GM19372 (cell line): ENCODE results near the gene HS3ST6.
"Not testable (repeated sequence)": the region's sequence is repeated elsewhere in the genome, so short reads cannot be mapped to it uniquely, and the experiment has no call there.

Source experiments
- ATAC-seq: cut with Tn5 transposase; IDR thresholded peaks from one replicate; pipeline ENCODE4 v1.9.1; 2021; ENCODE audit warnings: mild to moderate bottlenecking, low read depth, moderate library complexity; ENCODE audit not compliant: unreplicated experiment

Gene HS3ST6

DNA sequence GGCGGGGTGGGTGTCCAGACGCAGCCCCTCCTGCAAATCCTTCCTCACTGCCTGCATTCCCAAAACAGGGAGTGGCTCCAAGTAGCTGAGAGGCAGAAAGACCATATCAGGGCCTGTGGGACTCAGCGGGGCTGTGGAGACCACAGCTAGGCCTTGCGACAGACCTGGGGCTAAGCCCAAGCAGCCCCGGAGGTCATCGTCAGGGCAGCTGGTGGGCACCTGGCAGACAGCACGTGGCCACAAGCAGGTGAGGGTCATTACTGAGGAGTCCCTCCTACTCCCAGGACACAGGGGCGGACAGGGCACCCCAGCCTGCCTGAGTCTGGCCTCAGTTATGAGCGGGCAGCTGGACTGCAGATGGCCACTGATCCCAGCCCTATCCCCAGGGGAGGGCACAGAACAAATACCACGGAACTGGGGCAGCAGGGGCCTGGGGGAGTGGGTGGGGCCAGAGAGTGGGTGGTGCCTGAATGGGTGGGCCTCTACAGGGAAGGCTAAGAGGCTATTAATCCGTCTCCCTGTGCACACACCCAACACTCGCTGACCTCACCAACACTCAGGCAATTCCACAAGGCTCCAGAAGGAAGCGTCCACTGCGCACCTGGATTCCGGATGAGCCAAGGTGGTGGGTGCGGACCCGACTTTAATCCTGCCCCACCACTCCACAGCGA is 8.5 kb downstream of the HS3ST6 start:
- no peak for ATAC-seq

DNA sequence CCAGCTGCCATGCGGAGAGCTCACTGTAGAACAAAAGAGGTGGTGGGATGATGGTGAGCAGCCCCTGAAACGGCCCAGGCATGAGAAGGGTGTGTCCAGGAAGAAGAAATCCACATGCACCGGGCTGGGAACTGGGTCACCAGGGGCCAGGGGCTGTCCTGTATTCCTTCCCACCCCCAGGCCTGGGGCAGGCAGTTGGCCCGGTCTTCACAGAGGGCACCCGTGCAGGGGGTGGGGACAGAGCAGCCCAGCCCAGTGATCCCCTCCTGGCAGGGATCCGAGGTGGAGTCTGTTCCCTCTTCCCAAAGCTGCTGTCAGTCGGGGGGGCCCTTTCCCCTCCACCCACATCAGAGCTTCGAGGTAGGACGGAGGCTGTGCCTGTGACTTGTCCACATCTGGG is 9.2 kb downstream of the HS3ST6 start:
- no peak for ATAC-seq

DNA sequence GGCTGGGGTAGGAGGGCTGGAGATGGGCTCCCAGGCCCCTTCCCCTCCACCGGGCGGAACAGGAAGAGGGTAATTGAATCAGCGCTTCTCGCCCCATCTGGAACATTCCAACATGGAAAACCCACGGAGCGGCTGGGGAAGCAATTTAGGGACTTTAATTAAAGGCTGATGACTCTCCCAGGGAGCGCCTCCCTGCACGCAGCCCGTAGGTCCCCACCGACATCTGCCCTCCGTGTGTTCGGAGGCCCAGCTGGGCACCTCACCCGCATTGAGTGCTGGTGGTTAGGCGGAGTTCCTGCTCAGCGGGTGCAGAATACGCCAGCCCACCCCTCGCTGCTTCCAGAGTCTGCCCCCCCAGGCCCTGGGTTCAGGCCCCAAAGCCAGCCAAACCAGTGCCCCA is 10.0 kb downstream of the HS3ST6 start:
- ATAC-seq: no peak

DNA sequence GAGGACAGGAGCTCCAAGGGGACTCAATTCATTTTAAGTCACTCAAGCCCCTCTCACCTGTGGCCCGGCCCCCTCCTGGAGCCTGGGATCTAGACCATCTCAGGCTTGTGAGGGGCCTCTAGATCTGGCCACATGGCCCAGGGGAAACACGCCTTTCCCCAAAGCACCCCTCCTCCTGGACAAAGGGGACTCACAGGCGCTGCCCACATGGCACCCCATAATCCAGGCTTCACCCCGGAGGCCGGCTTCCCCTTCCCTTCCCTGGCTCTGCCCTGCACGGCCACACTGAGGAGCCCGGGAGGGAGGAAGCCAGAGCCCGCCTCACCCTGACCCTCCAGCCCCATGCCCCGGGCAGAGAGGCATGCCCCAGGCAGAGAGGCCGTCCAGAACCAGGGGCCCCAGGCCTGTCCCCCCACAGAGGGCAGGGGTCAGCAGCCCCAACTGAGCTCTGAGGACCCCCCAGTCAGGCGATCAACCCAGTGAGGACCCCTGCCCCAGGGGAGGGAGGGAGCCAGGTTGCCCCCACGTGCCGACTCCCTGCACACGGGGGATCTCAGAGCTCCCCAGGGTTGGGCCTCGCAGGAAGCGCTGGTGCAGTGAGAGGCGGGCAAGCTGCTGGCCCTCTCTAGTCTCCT is 10.9 kb downstream of the HS3ST6 start:
- ATAC-seq: no peak

DNA sequence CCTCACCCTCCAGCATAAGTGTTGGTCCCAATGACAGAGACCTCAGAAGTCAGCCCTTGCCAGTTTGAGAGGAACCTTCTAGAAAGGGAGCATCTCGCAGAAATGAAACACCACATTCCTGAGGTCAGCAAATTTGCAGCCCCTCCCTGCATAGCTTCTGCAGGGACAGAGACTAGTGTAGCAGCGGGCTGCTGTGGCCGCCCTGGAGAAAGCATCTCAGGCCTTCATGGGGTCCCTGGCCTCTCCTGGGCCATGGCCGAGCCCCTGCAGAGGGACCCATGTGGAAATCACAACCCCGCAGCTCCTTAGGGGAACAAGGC is 11.4 kb downstream of the HS3ST6 start:
- no peak for ATAC-seq

DNA sequence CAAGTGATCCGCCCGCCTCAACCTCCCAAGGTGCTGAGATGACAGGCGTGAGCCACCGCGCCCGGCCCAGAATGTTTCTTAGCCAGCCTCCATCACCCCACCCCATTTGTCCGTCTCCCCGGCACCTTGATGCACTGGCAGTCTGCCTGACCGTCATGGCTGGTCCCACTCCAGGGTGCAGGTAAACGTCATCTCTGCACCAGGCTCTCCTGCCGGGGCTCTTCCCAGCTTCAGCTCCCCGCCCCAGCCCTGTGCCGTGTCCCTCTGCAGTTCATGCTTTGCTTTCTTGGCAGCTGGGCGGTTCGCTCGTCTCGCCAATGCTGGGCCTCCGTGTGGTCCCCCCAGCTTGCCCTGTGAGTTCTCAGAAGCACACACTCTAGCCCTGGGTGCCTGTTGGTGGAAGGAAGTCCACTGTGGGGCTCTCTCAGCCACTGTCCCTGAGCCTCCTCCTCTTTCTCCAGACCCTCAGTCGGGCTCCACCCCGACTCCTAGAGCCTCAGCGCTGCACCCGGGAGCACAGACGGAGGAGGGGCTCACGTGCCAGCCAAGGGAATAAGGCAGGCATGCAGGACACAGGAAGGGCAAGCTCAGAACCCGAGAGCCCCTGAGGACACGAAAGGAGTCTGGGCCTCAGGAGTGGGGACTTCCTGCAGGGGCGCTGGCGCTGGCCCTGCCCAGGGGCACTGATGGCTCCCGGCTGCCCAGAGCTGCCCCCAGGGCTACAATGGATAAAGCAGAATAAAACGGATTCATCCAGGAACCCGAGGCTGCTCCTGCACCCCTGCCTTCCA is 12.0 kb downstream of the HS3ST6 start:
- ATAC-seq: no peak

DNA sequence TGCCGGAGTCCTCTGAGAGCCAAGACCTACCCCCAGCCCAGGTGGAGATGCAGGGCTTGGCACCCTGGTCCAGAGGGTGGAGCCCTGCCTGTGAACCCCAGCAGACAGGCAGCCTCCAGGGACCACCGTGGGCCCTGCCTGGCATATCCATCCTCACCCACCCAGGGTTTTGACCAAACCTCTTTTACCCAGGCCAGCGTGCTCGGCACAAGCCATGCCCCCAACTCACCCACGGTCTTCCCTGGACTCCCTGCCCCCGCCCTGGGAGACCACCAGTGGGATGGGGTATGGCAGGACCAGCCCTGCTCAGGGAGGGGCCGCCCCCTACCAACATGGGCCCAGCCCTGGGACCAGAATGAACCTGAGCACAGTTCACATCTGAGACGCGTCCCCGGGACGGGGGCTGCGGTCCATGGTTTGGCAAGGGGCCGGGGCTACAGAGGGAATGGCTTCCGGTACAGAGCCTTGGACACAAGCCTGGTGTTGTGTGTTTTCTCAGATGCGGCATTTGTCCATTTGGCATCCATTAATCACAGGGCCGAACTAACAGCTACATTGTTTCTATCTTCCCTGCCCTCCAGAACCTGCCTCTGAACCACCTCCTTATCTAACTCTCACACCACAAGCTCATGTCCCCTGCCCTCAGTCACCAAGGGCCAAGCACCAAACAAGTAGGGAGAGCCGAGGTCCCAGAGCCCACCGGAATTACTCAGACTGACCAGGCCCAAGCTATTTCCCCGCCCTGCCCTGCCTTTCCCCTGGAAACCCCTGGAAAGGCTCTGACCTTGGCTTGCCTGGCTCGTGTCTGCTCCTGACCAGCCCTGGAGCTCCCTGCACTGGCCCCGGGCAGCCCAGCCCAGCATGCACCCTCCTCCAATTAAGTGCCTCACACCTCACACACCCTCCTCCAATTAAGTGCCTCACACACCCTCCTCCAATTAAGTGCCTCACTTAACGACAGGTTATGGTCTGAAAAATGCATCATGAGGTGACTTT is 14.1 kb downstream of the HS3ST6 start:
- ATAC-seq: no peak

DNA sequence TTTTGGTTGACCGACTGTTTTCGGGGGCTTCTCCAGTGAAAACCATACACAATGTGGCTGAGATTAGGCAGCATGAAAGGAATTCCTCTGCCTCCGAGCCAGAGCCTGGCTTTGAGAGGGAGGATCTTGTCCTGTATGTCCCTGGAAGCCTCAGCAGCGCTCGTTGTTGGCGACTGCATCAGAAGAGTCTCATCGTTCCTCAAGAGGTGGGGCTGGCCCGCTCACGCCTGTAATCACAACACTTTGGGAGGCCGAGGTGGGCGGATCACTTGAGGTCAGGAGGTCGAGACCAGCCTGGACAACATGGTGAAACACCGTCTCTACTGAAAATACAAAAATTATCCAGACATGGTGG is 15.0 kb downstream of the HS3ST6 start:
- ATAC-seq: no peak

DNA sequence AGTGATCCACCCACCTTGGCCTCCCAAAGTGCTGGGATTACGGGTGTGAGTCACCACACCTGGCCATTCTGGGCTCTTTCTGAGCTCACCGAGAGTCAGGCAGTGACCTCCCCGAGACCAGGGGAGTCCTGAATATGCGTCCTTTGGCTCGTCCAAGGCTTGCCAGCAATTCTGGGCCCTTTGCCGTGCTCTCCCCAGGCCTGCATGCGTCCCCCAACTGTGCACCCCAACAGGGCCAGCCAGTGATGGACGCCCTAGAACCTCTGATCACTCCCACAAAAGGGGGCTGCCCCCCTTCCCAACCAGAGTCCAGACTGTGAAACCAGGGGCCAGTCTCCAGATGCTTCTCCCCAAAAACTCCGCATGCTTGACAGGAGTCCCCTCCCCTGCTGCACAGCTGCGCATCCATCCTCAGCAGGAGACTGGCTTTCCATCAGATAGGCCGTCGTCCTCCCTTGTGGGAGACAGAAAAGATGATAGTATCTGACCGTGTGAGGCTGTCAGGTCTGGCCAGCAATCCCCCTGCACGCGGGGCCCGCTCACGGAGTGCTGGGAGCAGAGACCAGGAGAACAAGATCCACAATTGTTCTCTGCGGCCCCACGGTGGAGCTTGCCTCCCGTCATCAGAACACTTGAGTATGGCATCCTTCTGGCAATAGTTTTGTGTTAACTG is 15.5 kb downstream of the HS3ST6 start:
- ATAC-seq: no peak

DNA sequence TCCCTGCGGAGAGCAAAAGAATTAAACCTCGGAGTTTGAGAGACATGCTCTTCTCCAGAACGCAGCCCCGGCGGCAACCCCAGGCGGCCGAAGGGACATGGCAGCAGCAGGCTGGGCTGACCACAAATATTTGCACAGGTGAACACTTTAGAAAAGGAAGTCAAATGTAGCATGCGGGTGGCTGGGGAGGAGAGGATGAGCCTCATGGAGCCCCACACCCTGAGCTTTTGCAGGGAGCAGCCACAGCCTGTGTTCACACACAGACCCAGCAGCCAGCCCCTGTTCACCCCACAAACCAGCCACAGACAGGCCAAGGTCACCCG is 17.8 kb downstream of the HS3ST6 start:
- ATAC-seq: no peak

DNA sequence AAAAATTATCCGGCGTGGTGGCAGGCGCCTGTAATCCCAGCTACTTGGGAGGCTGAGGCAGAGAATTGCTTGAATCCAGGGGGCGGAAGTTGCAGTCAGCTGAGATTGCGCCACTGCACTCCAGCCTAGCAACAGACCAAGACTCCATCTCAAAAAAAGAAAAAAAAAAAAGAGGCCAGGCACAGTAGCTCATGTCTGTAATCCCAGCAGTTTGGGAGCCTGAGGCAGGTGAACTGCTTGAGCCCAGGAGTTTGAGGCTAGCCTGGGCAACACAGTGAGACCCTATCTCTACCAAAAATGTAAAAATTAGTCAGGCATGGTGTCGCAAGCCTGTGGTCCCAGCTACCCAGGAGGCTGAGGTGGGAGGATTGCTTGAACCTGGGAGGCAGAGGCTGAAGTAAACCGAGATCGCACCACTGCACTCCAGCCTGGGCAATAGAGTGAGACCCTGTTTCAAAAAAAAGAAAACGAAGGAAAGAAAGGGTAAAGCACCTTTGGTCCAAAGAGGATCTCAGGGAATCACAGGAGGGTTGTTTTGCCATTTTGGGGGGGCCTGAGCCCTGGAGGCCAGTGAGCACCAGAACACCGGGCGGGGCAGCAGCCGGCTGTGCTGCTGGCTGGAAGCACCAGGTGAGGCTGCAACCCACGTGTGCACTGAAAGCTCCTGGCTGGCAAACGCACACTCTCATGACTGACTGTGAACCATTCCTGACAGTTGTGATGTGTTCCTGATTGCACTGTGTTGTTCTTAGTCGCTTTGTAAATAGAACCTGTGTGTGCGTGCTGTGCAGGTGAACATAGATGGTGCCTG is 18.4 kb downstream of the HS3ST6 start:
- ATAC-seq: no peak

DNA sequence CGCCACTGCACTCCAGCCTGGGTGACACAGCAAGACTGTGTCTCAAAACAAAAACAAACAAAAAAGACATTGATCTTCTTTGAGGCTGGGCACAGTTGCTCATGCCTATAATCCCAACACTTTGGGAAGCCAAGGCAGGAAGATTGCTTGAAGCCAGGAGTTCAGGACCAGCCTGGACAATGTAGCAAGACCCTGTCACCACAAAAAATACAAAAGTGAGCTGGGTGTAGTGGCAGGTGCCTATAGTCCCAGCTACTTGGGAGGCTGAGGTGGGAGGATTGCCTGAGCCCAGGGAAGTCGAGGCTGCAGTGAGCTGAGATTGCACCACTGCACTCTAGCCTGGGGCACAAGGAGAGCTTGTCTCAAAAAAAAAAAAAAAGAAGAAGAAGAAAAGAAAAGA is 20.5 kb downstream of the HS3ST6 start:
- ATAC-seq: not testable (repeated sequence)

DNA sequence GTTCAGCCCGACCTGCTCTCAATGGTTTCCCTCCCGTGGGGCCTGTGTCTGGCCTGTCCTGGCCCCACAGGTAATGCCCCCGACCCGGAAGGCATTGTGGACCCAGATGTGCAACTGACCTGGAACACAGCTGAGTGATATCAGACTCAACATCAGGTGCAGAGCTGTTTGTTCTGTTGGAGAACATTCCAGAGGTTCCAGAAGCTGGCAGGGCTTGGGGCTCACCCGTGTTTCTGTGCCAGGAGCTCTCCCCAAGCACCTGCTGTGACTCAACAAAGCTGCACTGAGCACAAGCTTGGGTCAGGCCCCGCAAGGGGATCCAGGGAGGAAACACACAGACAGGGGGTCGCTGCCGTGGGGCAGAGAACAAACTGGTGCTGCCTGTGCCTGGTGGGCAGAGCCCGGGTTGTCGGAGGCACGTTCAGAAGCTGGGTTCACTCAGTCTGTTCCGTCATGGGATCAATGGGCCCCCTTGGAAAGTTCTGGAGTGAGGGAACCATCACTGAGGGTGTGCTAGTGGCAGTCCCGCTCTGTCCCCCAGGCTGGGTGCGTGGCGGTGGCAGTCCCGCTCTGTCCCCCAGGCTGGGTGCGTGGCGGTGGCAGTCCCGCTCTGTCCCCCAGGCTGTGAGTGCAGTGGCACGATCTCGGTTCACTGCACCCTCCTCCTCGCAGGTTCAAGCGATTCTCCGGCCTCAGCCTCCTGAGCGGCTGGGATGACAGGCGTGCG is 22.1 kb downstream of the HS3ST6 start:
- no peak for ATAC-seq

DNA sequence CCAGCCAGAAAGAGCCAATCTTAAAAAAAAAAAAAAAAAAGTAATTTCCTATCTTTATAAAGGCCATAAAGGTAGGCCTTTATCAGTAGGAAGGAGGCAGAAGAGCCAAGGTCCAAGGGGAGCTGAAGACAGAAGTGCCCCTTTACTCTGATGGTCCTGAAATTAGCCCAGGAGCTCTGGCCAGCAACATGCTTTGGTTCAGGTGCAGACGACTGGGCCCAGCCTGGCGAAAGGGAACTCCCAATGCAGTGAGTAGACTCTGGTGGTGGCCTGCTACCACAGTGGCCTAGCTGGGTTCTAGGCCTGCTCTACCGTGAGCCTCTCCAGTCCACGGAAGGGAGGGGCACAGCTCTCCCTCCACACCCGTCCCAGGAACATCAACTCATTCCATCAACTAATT is 23.1 kb downstream of the HS3ST6 start:
- no peak for ATAC-seq

DNA sequence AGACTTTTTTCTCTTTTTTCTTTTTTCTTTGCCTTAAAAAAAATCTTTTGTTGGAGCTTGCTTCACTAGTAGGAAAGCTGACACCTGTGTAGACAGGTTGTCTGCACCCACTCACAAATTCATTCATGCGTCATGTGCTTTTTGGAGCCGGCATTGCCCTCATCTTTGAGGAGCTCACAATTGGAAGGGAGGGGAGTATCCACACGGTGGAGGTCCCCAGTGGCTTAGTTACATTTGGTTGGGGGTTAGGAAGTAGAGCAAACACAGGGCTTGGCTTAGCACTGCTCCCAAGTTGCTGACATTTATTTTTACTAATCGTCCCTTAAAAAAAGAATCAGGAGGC is 27.5 kb downstream of the HS3ST6 start:
- ATAC-seq: no peak

DNA sequence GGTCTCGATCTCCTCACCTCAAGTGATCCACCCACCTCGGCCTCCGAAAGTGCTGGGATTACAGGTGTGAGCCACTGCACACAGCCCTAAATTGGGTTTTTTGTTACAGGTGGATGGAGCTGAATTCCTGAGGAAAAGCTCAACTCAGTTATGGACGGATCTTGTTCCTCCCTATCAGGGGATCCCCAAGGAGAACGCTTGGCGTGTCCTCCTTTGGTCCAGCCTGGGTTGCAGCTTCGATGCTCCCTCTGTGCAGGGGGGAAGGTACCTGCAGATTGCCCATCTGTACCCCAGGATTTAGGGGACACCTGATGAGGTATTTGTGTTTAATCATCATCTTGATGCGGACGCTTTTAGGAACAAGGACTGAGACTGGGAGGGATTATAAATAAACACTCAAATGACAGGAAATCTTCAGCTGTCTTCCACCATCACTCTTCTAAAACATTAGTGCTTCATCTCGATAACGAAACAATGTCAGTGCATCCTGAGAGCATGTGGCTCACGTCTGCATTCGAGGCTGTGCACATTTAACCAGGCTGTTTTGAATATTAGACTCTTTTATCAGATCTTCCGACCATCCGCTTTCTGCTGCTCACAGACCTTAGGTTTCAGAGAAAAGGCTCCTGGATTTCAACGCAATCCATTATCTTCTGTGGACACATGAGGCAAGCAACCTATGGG is 28.0 kb downstream of the HS3ST6 start:
- ATAC-seq: no peak

DNA sequence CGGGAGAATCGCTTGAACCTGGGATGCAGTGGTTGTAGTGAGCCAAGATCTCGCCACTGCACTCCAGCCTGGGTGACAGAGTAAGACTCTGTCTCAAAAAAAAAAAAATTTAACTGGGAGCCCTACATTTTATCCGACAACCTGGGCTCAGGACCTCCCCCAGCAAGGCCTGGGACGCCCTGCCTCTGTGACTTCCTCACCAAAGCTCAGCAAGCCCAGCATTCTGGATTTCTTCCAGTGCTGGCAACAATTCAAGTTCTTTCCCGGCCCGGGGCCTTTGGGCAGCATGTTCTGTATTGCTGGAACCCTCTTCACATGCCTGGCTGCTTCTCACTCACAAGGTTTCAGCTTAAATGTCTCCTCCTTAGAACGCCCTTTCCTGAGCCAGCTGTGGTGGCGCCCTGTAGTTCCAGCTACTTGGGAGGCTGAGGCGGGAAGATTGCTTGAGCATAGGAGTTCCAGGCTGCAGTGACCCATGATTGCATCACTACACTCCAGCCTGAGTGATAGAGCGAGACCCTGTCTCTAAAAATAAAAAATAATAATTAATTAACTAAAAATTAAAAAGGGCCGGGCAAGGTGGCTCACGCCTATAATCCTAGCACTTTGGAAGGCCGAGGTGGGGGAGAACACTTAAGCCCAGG is 30.4 kb downstream of the HS3ST6 start:
- no peak for ATAC-seq

DNA sequence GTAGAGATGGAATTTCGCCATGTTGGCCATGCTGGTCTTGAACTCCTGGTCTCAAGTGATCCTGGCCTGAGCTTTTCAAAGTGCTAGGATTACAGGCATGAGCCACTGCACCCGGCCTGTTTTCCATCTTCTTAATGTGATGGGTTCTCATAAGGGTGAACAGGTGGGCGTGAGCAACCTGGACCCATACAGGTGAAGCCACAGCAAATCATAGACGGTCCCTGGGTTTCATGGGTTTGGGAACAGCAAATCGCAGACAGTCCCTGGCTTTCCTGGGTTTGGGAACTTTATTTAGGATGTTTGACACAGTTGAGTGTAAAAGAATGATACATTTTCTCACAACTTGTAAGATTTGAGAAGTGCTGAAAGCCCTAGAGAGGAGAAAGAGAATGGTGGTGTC is 33.3 kb downstream of the HS3ST6 start:
- ATAC-seq: no peak
